DND-41 (cell line): ENCODE measurements around the gene ZNF747.
"Not testable (repeated sequence)": the region's sequence is repeated elsewhere in the genome, so short reads cannot be mapped to it uniquely, and the experiment has no call there.

Experiments used
- ATAC-seq: fragments of 200-7000 bp; cut with Tn5 transposase; 3 replicates; pipeline ENCODE4 v1.9.1; 2021; ENCODE audit warnings: low read depth; ENCODE audit not compliant: insufficient read depth
- DNase-seq: peaks from one replicate; pipeline ENCODE4 v3.0.0-alpha.2; 2020
- H2AFZ ChIP-seq: 2 replicates; pipeline ENCODE4 v1.6.0; 2012; ENCODE audit warnings: low read depth, low read length
- H3K27ac ChIP-seq: 2 replicates; pipeline ENCODE4 v1.5.1; 2012; ENCODE audit warnings: low read length, inconsistent platforms
- H3K27me3 ChIP-seq: fragments of 200-600 bp; sonication (generic); 2 replicates; pipeline ENCODE4 v1.6.0; 2012; ENCODE audit warnings: low read length, mild to moderate bottlenecking, inconsistent platforms; ENCODE audit not compliant: insufficient read depth, poor library complexity
- H3K36me3 ChIP-seq: 2 replicates; pipeline ENCODE4 v1.5.1; 2012; ENCODE audit warnings: low read length, inconsistent platforms; ENCODE audit not compliant: insufficient read depth
- H3K4me1 ChIP-seq: 2 replicates; pipeline ENCODE4 v1.5.1; 2012; ENCODE audit warnings: mild to moderate bottlenecking, low read length; ENCODE audit not compliant: insufficient read depth
- H3K4me2 ChIP-seq: 2 replicates; pipeline ENCODE4 v1.6.0; 2012; ENCODE audit warnings: mild to moderate bottlenecking, moderate library complexity, low read length, inconsistent platforms; ENCODE audit not compliant: insufficient read depth
- H3K4me3 ChIP-seq, 2 experiments: fragments of 200-600 bp in 1 of 2; shearing (Covaris generic) in 1 of 2; 2 replicates each; pipeline ENCODE4 v1.5.1; 2012 to 2016; ENCODE audit warnings: inconsistent platforms in 2 of 2, low read length in 2 of 2, mild to moderate bottlenecking in 2 of 2, low read depth in 1 of 2, moderate library complexity in 1 of 2
- H3K79me2 ChIP-seq: 2 replicates; pipeline ENCODE4 v1.6.0; 2012; ENCODE audit warnings: low read length, inconsistent platforms; ENCODE audit not compliant: insufficient read depth
- H3K9ac ChIP-seq: 2 replicates; pipeline ENCODE4 v1.6.0; 2012; ENCODE audit warnings: low read depth, mild to moderate bottlenecking, inconsistent platforms, low read length, moderate library complexity
- H3K9me3 ChIP-seq: 2 replicates; pipeline ENCODE4 v1.5.1; 2012; ENCODE audit warnings: low read length, moderate library complexity, mild to moderate bottlenecking, inconsistent platforms; ENCODE audit not compliant: insufficient read depth, severe bottlenecking
- H4K20me1 ChIP-seq: 2 replicates; pipeline ENCODE4 v1.6.0; 2012; ENCODE audit warnings: low read length; ENCODE audit not compliant: insufficient read depth
- EZH2 ChIP-seq: IDR thresholded peaks from 3 replicates; pipeline ENCODE4 v1.6.1; 2012; ENCODE audit warnings: borderline replicate concordance, low read depth, mild to moderate bottlenecking, moderate library complexity, low read length, inconsistent platforms; ENCODE audit not compliant: severe bottlenecking
- TF ChIP-seq, protein P1 (sequence below): IDR thresholded peaks from 2 replicates; pipeline ENCODE4 v1.5.1; 2012; ENCODE audit warnings: borderline replicate concordance, low read length, moderate library complexity, mild to moderate bottlenecking; ENCODE audit not compliant: poor library complexity, severe bottlenecking; ENCODE audit errors: extremely low read depth

Gene ZNF747

GRCh38 chr16:30541502-30542329 lies 7.1 kb upstream of the ZNF747 start:
- H3K27me3 ChIP-seq: no peaks in the 10 kb centered on the region
- peaks cover 6% of the 10 kb centered on the region for H3K4me1 ChIP-seq
- H3K27ac ChIP-seq: no peak overlapping the region
- no peak overlapping the region for H3K9ac ChIP-seq
- DNase-seq (no peak), ATAC-seq (no peak)
- no peak overlapping the region for H3K4me3 ChIP-seq
- peaks cover 12% of the 10 kb centered on the region; the same call in 1 of the 2 replicates for H3K36me3 ChIP-seq
- no peaks in the 10 kb centered on the region for H3K9me3 ChIP-seq
- H3K4me2 ChIP-seq: no peak overlapping the region
- no peak overlapping the region for H2AFZ ChIP-seq
- TF ChIP-seq, protein P1, sequence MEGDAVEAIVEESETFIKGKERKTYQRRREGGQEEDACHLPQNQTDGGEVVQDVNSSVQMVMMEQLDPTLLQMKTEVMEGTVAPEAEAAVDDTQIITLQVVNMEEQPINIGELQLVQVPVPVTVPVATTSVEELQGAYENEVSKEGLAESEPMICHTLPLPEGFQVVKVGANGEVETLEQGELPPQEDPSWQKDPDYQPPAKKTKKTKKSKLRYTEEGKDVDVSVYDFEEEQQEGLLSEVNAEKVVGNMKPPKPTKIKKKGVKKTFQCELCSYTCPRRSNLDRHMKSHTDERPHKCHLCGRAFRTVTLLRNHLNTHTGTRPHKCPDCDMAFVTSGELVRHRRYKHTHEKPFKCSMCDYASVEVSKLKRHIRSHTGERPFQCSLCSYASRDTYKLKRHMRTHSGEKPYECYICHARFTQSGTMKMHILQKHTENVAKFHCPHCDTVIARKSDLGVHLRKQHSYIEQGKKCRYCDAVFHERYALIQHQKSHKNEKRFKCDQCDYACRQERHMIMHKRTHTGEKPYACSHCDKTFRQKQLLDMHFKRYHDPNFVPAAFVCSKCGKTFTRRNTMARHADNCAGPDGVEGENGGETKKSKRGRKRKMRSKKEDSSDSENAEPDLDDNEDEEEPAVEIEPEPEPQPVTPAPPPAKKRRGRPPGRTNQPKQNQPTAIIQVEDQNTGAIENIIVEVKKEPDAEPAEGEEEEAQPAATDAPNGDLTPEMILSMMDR: no peak
- no peak for TF ChIP-seq EZH2
- H3K79me2 ChIP-seq: peaks cover 11% of the 10 kb centered on the region; the same call in 1 of the 2 replicates
- no peaks in the 10 kb centered on the region for H4K20me1 ChIP-seq

- not testable (repeated sequence) for H2AFZ ChIP-seq
Measured at GRCh38 chr16:30540916-30541464, 6.3 kb upstream of the ZNF747 start.

GRCh38 chr16:30539986-30540526 lies 5.4 kb upstream of the ZNF747 start:
- not testable (repeated sequence) for ATAC-seq, H3K27me3 ChIP-seq, H2AFZ ChIP-seq, H3K9me3 ChIP-seq, H4K20me1 ChIP-seq, H3K9ac ChIP-seq, DNase-seq, H3K27ac ChIP-seq, H3K4me3 ChIP-seq, H3K4me2 ChIP-seq
- H3K4me1 ChIP-seq: peaks cover 18% of the 10 kb centered on the region
- H3K36me3 ChIP-seq: peaks cover 15% of the 10 kb centered on the region; the same call in 1 of the 2 replicates
- H3K79me2 ChIP-seq: peaks cover 28% of the 10 kb centered on the region

More at GRCh38 chr16:30540916-30541464, 6.3 kb upstream of the ZNF747 start:
- H4K20me1 ChIP-seq, H3K4me3 ChIP-seq, ATAC-seq, DNase-seq, H3K27me3 ChIP-seq, H3K4me2 ChIP-seq, H3K9ac ChIP-seq, H3K9me3 ChIP-seq, H3K27ac ChIP-seq: not testable (repeated sequence)
- H3K36me3 ChIP-seq: peaks cover 15% of the 10 kb centered on the region; the same call in 1 of the 2 replicates
- H3K4me1 ChIP-seq: peaks cover 13% of the 10 kb centered on the region
- H3K79me2 ChIP-seq: peaks cover 18% of the 10 kb centered on the region

GRCh38 chr16:30539000-30539964 lies 4.6 kb upstream of the ZNF747 start:
- Histone ChIP-seq H2AFZ (no peak overlapping the region), H3K4me3 (no peak overlapping the region), H3K27ac (no peak overlapping the region), H3K4me2 (no peak overlapping the region), H3K9ac (no peak overlapping the region), H3K79me2 (peaks cover 32% of the 10 kb centered on the region), H4K20me1 (no peaks in the 10 kb centered on the region), H3K4me1 (peaks cover 18% of the 10 kb centered on the region), H3K9me3 (no peaks in the 10 kb centered on the region), H3K27me3 (no peaks in the 10 kb centered on the region), H3K36me3 (peaks cover 18% of the 10 kb centered on the region; the same call in 1 of the 2 replicates)
- TF ChIP-seq, protein P1: no peak
- TF ChIP-seq EZH2: no peak
- DNase-seq: no peak
- ATAC-seq: no peak

DNA sequence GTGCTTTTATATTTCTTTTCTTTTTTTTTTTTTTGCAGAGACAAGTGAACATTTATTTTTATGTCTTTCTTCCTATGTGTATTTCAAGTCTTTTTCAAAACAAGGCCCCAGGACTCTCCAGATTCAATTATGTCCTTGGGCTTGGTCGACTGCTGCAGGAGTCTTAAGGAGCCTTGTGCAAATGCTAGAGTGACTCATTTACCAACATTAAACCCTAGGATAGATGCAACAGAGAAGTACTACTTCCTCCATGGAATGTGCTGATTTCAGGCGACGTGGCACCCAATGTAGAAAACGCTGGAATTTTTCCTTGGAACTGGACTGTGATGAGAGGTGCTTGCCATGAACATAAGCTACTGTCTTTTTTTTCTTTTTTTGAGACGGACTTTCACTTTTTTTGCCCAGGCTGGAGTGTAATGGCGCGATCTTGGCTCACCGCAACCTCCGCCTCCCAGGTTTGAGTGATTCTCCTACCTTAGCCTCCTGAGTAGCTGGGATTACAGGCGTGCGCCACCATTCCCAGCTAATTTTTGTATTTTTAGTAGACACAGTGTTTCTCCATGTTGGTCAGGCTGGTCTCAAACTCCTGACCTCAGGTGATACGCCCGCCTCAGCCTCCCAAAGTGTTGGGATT lies 1.9 kb upstream of the ZNF747 start:
- peak overlapping the region; percentile 70 for H3K9ac ChIP-seq

More for the DNA sequence above, 1.9 kb upstream of the ZNF747 start:
- H3K4me2 ChIP-seq: peak overlapping the region; percentile 66
- H3K27me3 ChIP-seq, H4K20me1 ChIP-seq, ATAC-seq, H3K9me3 ChIP-seq, DNase-seq: not testable (repeated sequence)
- H3K4me3 ChIP-seq: peak overlapping the region in 1 of 2 experiments; percentile 71; a peak in 2 of 4 replicates
- H3K4me1 ChIP-seq: peaks cover 36% of the 10 kb centered on the region
- peak overlapping the region; percentile 96; the same call in 1 of the 2 replicates for H3K27ac ChIP-seq
- peaks cover 54% of the 10 kb centered on the region for H3K79me2 ChIP-seq
- peak overlapping the region; percentile 85; the same call in 1 of the 2 replicates for H2AFZ ChIP-seq
- H3K36me3 ChIP-seq: peaks cover 41% of the 10 kb centered on the region
